Measurements from ENCODE around the gene NCKAP1. TPM values are rescaled to one million over a fixed set of nuclear protein-coding genes. Genes with fewer than 3 reads are reported as not detected.

NCKAP1 gene
- total and polyA plus RNA-seq, 2 of the 4 experiments (the other 2 are of a cell fraction), result 91.1 to 160 TPM

GRCh38 chr2:183070942-183071844, 32.9 kb upstream of the NCKAP1 start:
- CTCF ChIA-PET, result interaction anchor here (0.6 kb wide), 2 partner anchors 89 to 482 kb away, joined by 4 read pairs; no protein-coding TSS in a partner anchor
- ATAC-seq (ENCODE audit: low read depth), result peak; percentile 69
- peaks cover 3% of the 10 kb centered on the region; the same call in 1 of the 2 replicates for H3K9me3 ChIP-seq (ENCODE audit: control insufficient read depth, insufficient read depth, low read length)

More at GRCh38 chr2:183070942-183071844, 32.9 kb upstream of the NCKAP1 start:
- H3K56ac ChIP-seq (ENCODE audit: extremely low read depth, insufficient read depth, low read length), result no peak overlapping the region
- POLR2A ChIA-PET (ENCODE audit: unreplicated experiment), result no interaction called here
- H2BK120ac ChIP-seq (ENCODE audit: low read depth, low read length), result no peak overlapping the region
- H3K4me2 ChIP-seq (ENCODE audit: low read depth, low read length), result no peak overlapping the region
- H3K14ac ChIP-seq (replicated peaks; ENCODE audit: low read depth, low read length), result no peak overlapping the region
- no peak overlapping the region for H3K9ac ChIP-seq (ENCODE audit: low read depth, low read length)
- TF ChIP-seq CTCF (conservative IDR thresholded peaks at IDR 0.05; ENCODE audit: low read depth, low read length) (peak; percentile 50), SMC3 (IDR thresholded peaks at IDR 0.05; ENCODE audit: low read depth, low read length) (0 out of 2 replicates have a peak, but pooled peaks have one; percentile 18), RAD21 (IDR thresholded peaks at IDR 0.05; ENCODE audit: low read length) (peak; percentile 33; the same call in 1 of the 2 replicates), BHLHE40 (IDR thresholded peaks at IDR 0.05; ENCODE audit: low read depth, low read length) (no peak)
- H2BK20ac ChIP-seq (ENCODE audit: low read depth, low read length), result no peak overlapping the region
- no peak overlapping the region for H3K27ac ChIP-seq (ENCODE audit: insufficient read depth, low read length)
- H3K18ac ChIP-seq (ENCODE audit: low read depth, low read length), result no peak overlapping the region
- no peaks in the 10 kb centered on the region for H3K36me3 ChIP-seq (ENCODE audit: control insufficient read depth, insufficient read depth, low read length)
- no peaks in the 10 kb centered on the region for H4K20me1 ChIP-seq (ENCODE audit: insufficient read depth, low read length)
- in situ Hi-C loops (cut with MboI; ENCODE audit: low sequenced_read_pairs), result no loop called here
- no peak overlapping the region for H3K4me3 ChIP-seq (ENCODE audit: insufficient read depth, low read depth, low read length)
- no peaks in the 10 kb centered on the region for H3K9me1 ChIP-seq (ENCODE audit: insufficient read depth, low read length)
- WGBS, 2 experiments (ENCODE audit: extremely low coverage in 2 of 2, insufficient read length in 1 of 2), result 63% methylated on average over 16 of the region's 34 CpGs; no CpG with 5 or more reads in 1 of the 2 experiments
- no peak overlapping the region for H4K8ac ChIP-seq (ENCODE audit: low read depth in 2 of 2, low read length in 2 of 2)
- H4K91ac ChIP-seq (ENCODE audit: insufficient read depth, low read depth, low read length), result no peak overlapping the region
- no peak overlapping the region for H4K5ac ChIP-seq (ENCODE audit: low read depth, low read length)
- H2AK5ac ChIP-seq (ENCODE audit: low read depth, low read length), result no peak overlapping the region
- BruUV-seq (replicated peaks), result no TSS peak
- no peak overlapping the region for H3K23ac ChIP-seq (ENCODE audit: low read depth, low read length)
- H3K4me1 ChIP-seq (ENCODE audit: control insufficient read depth, insufficient read depth, low read length), result no peaks in the 10 kb centered on the region
- no peak overlapping the region for H2BK5ac ChIP-seq (ENCODE audit: low read depth, low read length, poor library complexity, severe bottlenecking)
- intact Hi-C loops (cut with micrococcal nuclease), result no loop called here
- H3K27me3 ChIP-seq (ENCODE audit: control insufficient read depth, insufficient read depth, low read length), result peaks cover 13% of the 10 kb centered on the region
- H3K79me1 ChIP-seq (ENCODE audit: low read depth in 1 of 2, low read length in 2 of 2), result no peaks in the 10 kb centered on the region
- no peak overlapping the region for H2BK15ac ChIP-seq (ENCODE audit: low read depth, low read length)
- dilution Hi-C loops (cut with HindIII; ENCODE audit: low sequenced_read_pairs, unreplicated experiment), result no loop called here
- no peak overlapping the region for H3K4ac ChIP-seq (ENCODE audit: low read depth, low read length)
- H2AFZ ChIP-seq (replicated peaks; ENCODE audit: low read length, poor library complexity), result peak overlapping the region; percentile 77
- H2AK9ac ChIP-seq (replicated peaks; ENCODE audit: low read depth, low read length, poor library complexity), result no peak overlapping the region
- peak; percentile 43 for DNase-seq
